Measurements from ENCODE around the gene DPP4.

DPP4 gene

DNA sequence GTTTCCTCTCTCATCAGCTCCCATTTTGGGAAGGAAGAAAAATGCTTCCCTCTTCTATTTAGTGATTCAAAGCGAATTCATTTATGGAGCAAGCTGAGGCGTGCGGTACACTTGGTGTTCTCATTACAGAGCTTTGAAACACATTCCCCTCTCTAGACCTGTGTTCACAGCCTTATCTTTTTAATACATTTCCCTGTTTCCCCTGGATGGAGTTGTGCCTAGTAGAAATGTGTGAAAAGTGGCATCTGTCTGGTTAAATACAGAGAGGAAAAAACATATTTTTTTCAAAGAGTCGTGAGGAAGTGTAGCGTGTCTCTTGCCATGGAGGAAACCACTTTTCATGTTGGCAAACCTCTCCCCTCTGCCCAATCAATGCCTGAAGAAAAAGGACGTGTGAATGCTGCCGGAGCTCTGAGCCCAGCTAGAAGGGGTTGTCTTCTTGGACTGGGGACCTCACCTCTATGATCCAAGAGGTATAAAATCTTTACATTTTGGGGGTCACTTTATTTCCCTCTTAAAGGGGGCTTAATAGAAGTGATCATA lies 52.4 kb downstream of the DPP4 start:
- ChIA-PET CTCF (interaction anchor here (0.6 kb wide), 1 partner anchor 15 kb away, joined by 3 read pairs; no protein-coding TSS in a partner anchor), POLR2A (no interaction called here)
- Histone ChIP-seq H3K4me1 (ENCODE audit: control insufficient read depth, insufficient read depth, low read length) (no peaks in the 10 kb centered on the region; the same call in 1 of the 2 replicates), H3K36me3 (ENCODE audit: control insufficient read depth in 2 of 2, insufficient read depth in 1 of 2, low read length in 2 of 2) (no peaks in the 10 kb centered on the region), H3K9me3 (ENCODE audit: control insufficient read depth, insufficient read depth, low read depth, low read length) (no peaks in the 10 kb centered on the region), H3K4me3 (ENCODE audit: low read depth, low read length) (no peak overlapping the region), H3K27ac (ENCODE audit: extremely low read depth, low read depth, low read length) (no peak overlapping the region)
- TF ChIP-seq ZSCAN30 (tag by site-specific recombination; IDR thresholded peaks at IDR 0.05): no peak
- TF ChIP-seq ZNF416 (tag by site-specific recombination; IDR thresholded peaks at IDR 0.05): no peak
- no peak for TF ChIP-seq ZNF488 (tag by site-specific recombination; IDR thresholded peaks at IDR 0.05)
- TF ChIP-seq ZFP69B (tag by site-specific recombination; IDR thresholded peaks at IDR 0.05): no peak
- TF ChIP-seq ZNF37A (tag by site-specific recombination; IDR thresholded peaks at IDR 0.05): no peak

DNA sequence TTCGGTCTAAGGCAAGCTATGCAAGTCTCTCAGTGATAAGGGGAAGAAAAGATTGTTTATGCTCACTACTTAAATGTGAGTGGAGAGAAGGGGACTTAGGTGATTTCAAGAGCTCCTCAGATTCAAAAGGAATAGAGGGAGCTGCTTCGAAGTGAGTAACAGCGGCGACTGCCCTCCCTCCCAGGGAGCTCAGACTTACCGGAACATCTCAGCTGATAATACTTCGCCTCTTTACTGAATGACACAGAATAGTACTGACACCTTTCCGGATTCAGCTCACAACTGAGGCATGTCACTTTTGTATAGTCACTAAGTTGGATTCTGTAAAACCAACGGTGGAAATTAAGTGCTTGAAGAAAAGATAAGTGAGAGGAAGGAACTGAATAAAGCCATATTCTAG lies 55.5 kb downstream of the DPP4 start:
- Histone ChIP-seq H3K4me3 (ENCODE audit: low read depth, low read length) (no peak overlapping the region), H3K27ac (ENCODE audit: extremely low read depth, low read depth, low read length) (no peak overlapping the region), H3K9me3 (ENCODE audit: control insufficient read depth, insufficient read depth, low read depth, low read length) (no peaks in the 10 kb centered on the region), H3K36me3 (ENCODE audit: control insufficient read depth in 2 of 2, insufficient read depth in 1 of 2, low read length in 2 of 2) (no peaks in the 10 kb centered on the region), H3K4me1 (ENCODE audit: control insufficient read depth, insufficient read depth, low read length) (no peaks in the 10 kb centered on the region)
- CTCF ChIA-PET: interaction anchor here (0.8 to 1.1 kb wide), 3 partner anchors 12 to 350 kb away, joined by 3 to 7 read pairs (median 6); no protein-coding TSS in a partner anchor
- POLR2A ChIA-PET: no interaction called here
- TF ChIP-seq ZBTB6 (tag by site-specific recombination; IDR thresholded peaks at IDR 0.05): no peak
- TF ChIP-seq KLF10 (tag by site-specific recombination; IDR thresholded peaks at IDR 0.05): no peak
- TF ChIP-seq HOXD13 (CRISPR knock-in tag; IDR thresholded peaks at IDR 0.05; ENCODE audit: borderline replicate concordance): no peak
- no peak for TF ChIP-seq ZNF354C (tag by site-specific recombination; IDR thresholded peaks at IDR 0.05; ENCODE audit: borderline replicate concordance, low read depth)
- no peak for TF ChIP-seq ZNF223 (tag by site-specific recombination; IDR thresholded peaks at IDR 0.05)
- TF ChIP-seq ZFP3 (tag by site-specific recombination; IDR thresholded peaks at IDR 0.05; ENCODE audit: low read depth): no peak
- no peak for TF ChIP-seq ZNF404 (tag by site-specific recombination; IDR thresholded peaks at IDR 0.05)
- no peak for TF ChIP-seq ZNF660 (tag by site-specific recombination; IDR thresholded peaks at IDR 0.05)
- TF ChIP-seq ZNF626 (tag by site-specific recombination; IDR thresholded peaks at IDR 0.05): no peak
- TF ChIP-seq MZF1 (tag by site-specific recombination; IDR thresholded peaks at IDR 0.05; ENCODE audit: borderline replicate concordance): no peak

GRCh38 chr2:162017233-162017632 lies 56.8 kb downstream of the DPP4 start:
- no peak overlapping the region for H3K4me3 ChIP-seq (ENCODE audit: low read depth, low read length)
- no peaks in the 10 kb centered on the region for H3K4me1 ChIP-seq (ENCODE audit: control insufficient read depth, insufficient read depth, low read length)
- ChIA-PET CTCF (no interaction called here), POLR2A (no interaction called here)
- H3K9me3 ChIP-seq (ENCODE audit: control insufficient read depth, insufficient read depth, low read depth, low read length): no peaks in the 10 kb centered on the region
- TF ChIP-seq GLI4 (tag by site-specific recombination; IDR thresholded peaks at IDR 0.05): no peak
- no peak for TF ChIP-seq ZNF48 (tag by site-specific recombination; IDR thresholded peaks at IDR 0.05)
- no peak for TF ChIP-seq ZNF837 (tag by site-specific recombination; IDR thresholded peaks at IDR 0.05)
- TF ChIP-seq ZNF768 (tag by site-specific recombination; IDR thresholded peaks at IDR 0.05): no peak
- TF ChIP-seq ZNF558 (tag by site-specific recombination; IDR thresholded peaks at IDR 0.05): no peak
- no peak for TF ChIP-seq ZNF670 (tag by site-specific recombination; IDR thresholded peaks at IDR 0.05; ENCODE audit: low read depth)
- no peak for TF ChIP-seq RBAK (tag by site-specific recombination; IDR thresholded peaks at IDR 0.05)
- no peak for TF ChIP-seq SP7 (tag by site-specific recombination; IDR thresholded peaks at IDR 0.05)
- TF ChIP-seq SALL2 (tag by site-specific recombination; IDR thresholded peaks at IDR 0.05; ENCODE audit: borderline replicate concordance): no peak
- no peak for TF ChIP-seq ZNF391 (tag by site-specific recombination; IDR thresholded peaks at IDR 0.05; ENCODE audit: borderline replicate concordance, low read depth)
- TF ChIP-seq KLF9 (tag by site-specific recombination; IDR thresholded peaks at IDR 0.05; ENCODE audit: low read depth): no peak
- H3K27ac ChIP-seq (ENCODE audit: extremely low read depth, low read depth, low read length): no peak overlapping the region
- no peaks in the 10 kb centered on the region for H3K36me3 ChIP-seq (ENCODE audit: control insufficient read depth in 2 of 2, insufficient read depth in 1 of 2, low read length in 2 of 2)

Measured in HEK293 (cell line).